Endothelial cell of umbilical vein (primary cell): ENCODE data around the gene VKORC1. TPM values are rescaled to one million over a fixed set of nuclear protein-coding genes. Genes with fewer than 3 reads are reported as not detected.

Experiments used
- BruUV-seq: library from RNA; stranded (reverse); fragments of 400-500 nt; replicated peaks from 2 replicates; lab custom pipeline; 2021; lab: Mats Ljungman, UMichigan
- CTCF ChIA-PET: fragments of 300-600, 350-600 bp; sonication (Branson Sonifier 250); formaldehyde crosslinking; loops from one replicate; lab custom pipeline; 2021; ENCODE audit warnings: antibody characterized with exemption, inconsistent platforms; lab: Charles Lee
- POLR2A ChIA-PET: fragments of 300-600, 350-600 bp; sonication (Branson Sonifier 250); formaldehyde crosslinking; loops from one replicate; lab custom pipeline; 2021; ENCODE audit warnings: antibody characterized with exemption, inconsistent platforms; lab: Charles Lee
- DNase-seq: peaks from one replicate; pipeline ENCODE4 v3.0.0-alpha.2; 2011; ENCODE audit warnings: low read depth, low spot score
- FAIRE-seq: peaks from 2 replicates; lab custom pipeline; 2011; peaks lifted over from hg19 to GRCh38; lab: Jason Lieb, UNC
- H2AFZ ChIP-seq: 2 replicates; pipeline ENCODE4 v1.6.0; 2012; ENCODE audit warnings: low read depth, low read length, control low read depth, inconsistent platforms
- H3K27ac ChIP-seq: 2 replicates; pipeline ENCODE4 v1.5.1; 2011; ENCODE audit warnings: low read depth, mild to moderate bottlenecking, control low read depth, low read length, moderate library complexity; ENCODE audit not compliant: insufficient read depth
- H3K27me3 ChIP-seq, 2 experiments: 2 replicates each; pipeline versions ENCODE4 v1.6.0 to v1.6.1; 2011; ENCODE audit warnings: low read length in 2 of 2, mixed read lengths in 1 of 2; ENCODE audit not compliant: control insufficient read depth in 2 of 2, insufficient read depth in 2 of 2
- H3K36me3 ChIP-seq, 2 experiments: 2 replicates in 1 of 2; 3 replicates in 1 of 2; pipeline ENCODE4 v1.5.1; 2011; ENCODE audit warnings: low read length in 2 of 2, mild to moderate bottlenecking in 1 of 2, moderate library complexity in 1 of 2; ENCODE audit not compliant: control insufficient read depth in 2 of 2, insufficient read depth in 2 of 2; ENCODE audit errors: extremely low read depth in 1 of 2
- H3K4me1 ChIP-seq: 3 replicates; pipeline ENCODE4 v1.5.1; 2011; ENCODE audit warnings: mild to moderate bottlenecking, low read length; ENCODE audit not compliant: control insufficient read depth, insufficient read depth; ENCODE audit errors: extremely low read depth
- H3K4me2 ChIP-seq: 2 replicates; pipeline ENCODE4 v1.6.1; 2011; ENCODE audit warnings: low read length, control low read depth, mixed read lengths; ENCODE audit not compliant: insufficient read depth
- H3K4me3 ChIP-seq, 3 experiments: fragments of 200-600 bp in 1 of 3; sonication (generic), shearing (Covaris generic) in 1 of 3; replicated peaks in 1 of 3; 2 replicates each; pipeline ENCODE4 v1.5.1; 2011 to 2016; ENCODE audit warnings: control low read depth in 3 of 3, low read length in 3 of 3, mild to moderate bottlenecking in 2 of 3, inconsistent platforms in 1 of 3, low read depth in 1 of 3, moderate library complexity in 1 of 3; ENCODE audit not compliant: insufficient read depth in 1 of 3
- H3K79me2 ChIP-seq: 2 replicates; pipeline ENCODE4 v1.6.0; 2012; ENCODE audit warnings: low read length, inconsistent platforms; ENCODE audit not compliant: control insufficient read depth, insufficient read depth
- H3K9ac ChIP-seq: replicated peaks from 2 replicates; pipeline ENCODE3; 2011; ENCODE audit warnings: low read length, control low read depth; ENCODE audit not compliant: insufficient read depth; ENCODE audit errors: extremely low read depth
- H3K9me1 ChIP-seq: replicated peaks from 3 replicates; pipeline ENCODE4 v1.6.0; 2011; ENCODE audit warnings: mild to moderate bottlenecking, low read length; ENCODE audit not compliant: control insufficient read depth, insufficient read depth; ENCODE audit errors: extremely low read depth
- H3K9me3 ChIP-seq: replicated peaks from 2 replicates; pipeline ENCODE4 v1.5.1; 2012; ENCODE audit warnings: low read length, inconsistent platforms; ENCODE audit not compliant: control insufficient read depth, insufficient read depth
- H4K20me1 ChIP-seq: replicated peaks from 2 replicates; pipeline ENCODE3; 2011; ENCODE audit warnings: mild to moderate bottlenecking, low read length; ENCODE audit not compliant: control insufficient read depth, insufficient read depth; ENCODE audit errors: extremely low read depth
- CTCF ChIP-seq, 2 donors: IDR thresholded peaks; 1 replicate in 1 of 2; 2 replicates in 1 of 2; pipeline ENCODE4 v1.5.1; 2011; ENCODE audit warnings: low read length in 2 of 2, mild to moderate bottlenecking in 2 of 2, moderate library complexity in 2 of 2, control low read depth in 1 of 2, inconsistent platforms in 1 of 2, low read depth in 1 of 2; ENCODE audit not compliant: insufficient read depth in 1 of 2; ENCODE audit errors: extremely low read depth in 1 of 2
- EZH2 ChIP-seq: IDR thresholded peaks from 2 replicates; pipeline ENCODE4 v1.6.1; 2012; ENCODE audit warnings: borderline replicate concordance, low read depth, mild to moderate bottlenecking, moderate library complexity, low read length, inconsistent platforms; ENCODE audit not compliant: severe bottlenecking
- FOS ChIP-seq: IDR thresholded peaks from 2 replicates; pipeline ENCODE4 v1.6.1; 2011; ENCODE audit warnings: mild to moderate bottlenecking, low read length, moderate library complexity, borderline replicate concordance; ENCODE audit not compliant: insufficient read depth
- GATA2 ChIP-seq: IDR thresholded peaks from 2 replicates; pipeline ENCODE4 v1.7.0; 2011; ENCODE audit warnings: low read depth, mild to moderate bottlenecking, moderate library complexity, mixed read lengths, low read length; ENCODE audit not compliant: insufficient read length, insufficient read depth
- JUN ChIP-seq: IDR thresholded peaks from 2 replicates; pipeline ENCODE4 v1.6.1; 2011; ENCODE audit warnings: borderline replicate concordance, low read depth; ENCODE audit not compliant: insufficient read length, insufficient read depth
- MAX ChIP-seq: IDR thresholded peaks from 2 replicates; pipeline ENCODE4 v1.6.1; 2011; ENCODE audit not compliant: insufficient read depth, insufficient read length
- MYC ChIP-seq: IDR thresholded peaks from one replicate; pipeline ENCODE4 v1.6.1; 2011; ENCODE audit warnings: mild to moderate bottlenecking, low read depth, low read length
- POLR2A ChIP-seq: IDR thresholded peaks from 2 replicates; pipeline ENCODE4 v1.6.1; 2012; ENCODE audit warnings: low read depth, mild to moderate bottlenecking, control low read depth, low read length
- POLR2AphosphoS5 ChIP-seq: IDR thresholded peaks from 2 replicates; pipeline ENCODE4 v1.6.1; 2012; ENCODE audit warnings: low read depth, mild to moderate bottlenecking, control low read depth, low read length, moderate library complexity; ENCODE audit not compliant: insufficient read depth
- dilution Hi-C: fragments of 300-500 bp; cut with MboI; formaldehyde crosslinking; loops from one replicate; pipeline ENCODE4 v1.15.0; 2019; ENCODE audit warnings: low sequenced_read_pairs; ENCODE audit not compliant: extremely low pct_ligation_motif_present
- intact Hi-C: fragments of 100-400 bp; cut with micrococcal nuclease; formaldehyde crosslinking; loops from one replicate; pipeline ENCODE4 v1.10.0; 2022
- polyA plus RNA-seq, 4 experiments: library from polyadenylated mRNA; depleted of rRNA in 3 of 4; stranded (reverse) in 3 of 4; unstranded in 1 of 4; fragments of >200 nt; gene quantifications; 2 replicates each; pipeline versions ENCODE4 v1.2.1 to v1.2.3, GENCODE V29; 2011 to 2012; ENCODE audit warnings: missing spikeins in 1 of 4
- total RNA-seq: library from RNA; stranded (reverse); gene quantifications from 2 replicates; pipeline ENCODE4 v1.2.3, GENCODE V29; 2021

VKORC1 gene
- total and polyA plus RNA-seq, 2 donors (not counting 3 experiments of a cell fraction or from before 2014, with no cell fraction given), result 93.5 to 586 TPM

GRCh38 chr16:31094088-31094423 lies 541 bp downstream of the VKORC1 start:
- peak; percentile 36 for DNase-seq
- Histone ChIP-seq H3K9ac (peak overlapping the region; percentile 63), H3K36me3 (peaks cover 2 to 5% of the 10 kb centered on the region in 2 experiments), H3K27ac (peak overlapping the region; percentile 6), H3K9me3 (no peaks in the 10 kb centered on the region), H3K4me2 (peak overlapping the region; percentile 41), H3K4me3 (peak overlapping the region; percentile 28 to 91 (median 62)), H3K27me3 (no peaks in the 10 kb centered on the region), H3K4me1 (peaks cover 3% of the 10 kb centered on the region), H3K9me1 (no peaks in the 10 kb centered on the region), H2AFZ (peak overlapping the region; percentile 70), H4K20me1 (no peaks in the 10 kb centered on the region), H3K79me2 (peaks cover 10% of the 10 kb centered on the region)
- POLR2A ChIA-PET, result no interaction called here
- dilution Hi-C loops (no loop called here), intact Hi-C loops (loop anchor here (1.0 to 2.0 kb wide), 6 partner anchors 15 to 137 kb away; partner anchors contain the start of genes BCKDK, KAT8, SETD1A and STX4)
- BruUV-seq, result no TSS peak
- FAIRE-seq, result no peak
- CTCF ChIA-PET, result interaction anchor here (0.7 to 6.5 kb wide), 7 partner anchors 20 to 249 kb away, joined by 3 to 66 read pairs (median 7); partner anchors contain the start of genes HSD3B7, KAT8, ZNF646 and ZNF668
- no peak for TF ChIP-seq EZH2
- TF ChIP-seq CTCF (IDR thresholded peaks at IDR 0.05; ENCODE audit: extremely low read depth in 1 of 2, insufficient read depth in 1 of 2, low read depth in 1 of 2, low read length in 2 of 2), result no peak
- no peak for TF ChIP-seq MYC
- TF ChIP-seq MAX, result no peak
- no peak for TF ChIP-seq JUN
- no peak for TF ChIP-seq FOS
- no peak for TF ChIP-seq POLR2A
- no peak for TF ChIP-seq GATA2
- no peak for TF ChIP-seq POLR2AphosphoS5
